Measurements from ENCODE around the gene WNK1. TPM values are rescaled to one million over a fixed set of nuclear protein-coding genes. Genes with fewer than 3 reads are reported as not detected.

The WNK1 gene
- total RNA-seq, 1 experiment from 2014 or later: 117 TPM

- Histone ChIP-seq H2BK120ac (ENCODE audit: low read depth, low read length, poor library complexity, severe bottlenecking) (no peak overlapping the region), H4K5ac (ENCODE audit: insufficient read length, low read depth, low read length) (no peak overlapping the region), H4K91ac (ENCODE audit: insufficient read length, low read depth, low read length) (no peak overlapping the region), H3K4ac (ENCODE audit: low read depth, low read length) (no peak overlapping the region), H3K4me2 (ENCODE audit: insufficient read depth, insufficient read length, low read length) (no peak overlapping the region), H2BK12ac (ENCODE audit: insufficient read length, low read depth, low read length) (no peak overlapping the region), H3K23ac (ENCODE audit: insufficient read length, low read depth, low read length) (no peak overlapping the region), H3K27me3 (ENCODE audit: insufficient read depth, low read length) (no peaks in the 10 kb centered on the region), H4K8ac (replicated peaks; ENCODE audit: insufficient read length, low read depth, low read length) (no peak overlapping the region), H3K18ac (ENCODE audit: insufficient read length, low read depth, low read length) (no peak overlapping the region), H2BK5ac (ENCODE audit: insufficient read length, low read length) (no peak overlapping the region), H3K56ac (ENCODE audit: insufficient read length, low read depth, low read length) (no peak overlapping the region), H3K79me2 (ENCODE audit: insufficient read depth, low read length) (no peaks in the 10 kb centered on the region), H3K9ac (ENCODE audit: extremely low read depth, insufficient read length, low read length) (no peak overlapping the region), H4K20me1 (ENCODE audit: control insufficient read depth, insufficient read depth, insufficient read length) (no peaks in the 10 kb centered on the region), H3K9me3 (ENCODE audit: control insufficient read depth, low read depth, low read length) (no peaks in the 10 kb centered on the region), H3T11ph (ENCODE audit: low read length) (no peak overlapping the region), H2AK5ac (ENCODE audit: insufficient read length, low read length) (no peak overlapping the region), H2BK15ac (ENCODE audit: low read depth, low read length) (no peak overlapping the region), H3K27ac (ENCODE audit: insufficient read length, low read depth, low read length) (no peak overlapping the region), H3K79me1 (ENCODE audit: insufficient read depth, low read depth, low read length, poor library complexity, severe bottlenecking) (no peaks in the 10 kb centered on the region), H2AFZ (ENCODE audit: low read length) (no peak overlapping the region), H3K4me1 (ENCODE audit: insufficient read depth, low read length) (no peaks in the 10 kb centered on the region; the same call in 1 of the 2 replicates), H3K14ac (ENCODE audit: insufficient read depth, low read length) (no peak overlapping the region), H2BK20ac (ENCODE audit: low read depth, low read length, poor library complexity, severe bottlenecking) (no peak overlapping the region), H3K23me2 (ENCODE audit: insufficient read length, low read depth, low read length, poor library complexity, severe bottlenecking) (no peaks in the 10 kb centered on the region)
- TF ChIP-seq CTCF (conservative IDR thresholded peaks at IDR 0.05): no peak
- no peaks in the 10 kb centered on the region for H3K36me3 Mint-ChIP-seq (ENCODE audit: insufficient read depth in 1 of 3, low read depth in 3 of 3)
- peaks cover 7% of the 10 kb centered on the region in 2 experiments for H3K4me1 Mint-ChIP-seq
- no peak overlapping the region for H3K27ac Mint-ChIP-seq
- no CpG with 5 or more reads among the region's 6 CpGs for WGBS (ENCODE audit: extremely low coverage, insufficient read length, low lambda C conversion rate)
- H3K9me3 Mint-ChIP-seq: no peaks in the 10 kb centered on the region; a peak in 1 of 5 replicates
- DNase-seq: no peak
- no peak overlapping the region for H3K4me3 Mint-ChIP-seq
- H3K27me3 Mint-ChIP-seq (ENCODE audit: low read depth): no peaks in the 10 kb centered on the region
Observed at GRCh38 chr12:955939-956338, 203.6 kb downstream of the WNK1 start.

Measured in H9 (cell line).